GM21526 (cell line): ENCODE measurements around the gene CHST8.
"Not testable (repeated sequence)": the region's sequence is repeated elsewhere in the genome, so short reads cannot be mapped to it uniquely, and the experiment has no call there.

ENCODE experiments used
- ATAC-seq: cut with Tn5 transposase; IDR thresholded peaks from one replicate; pipeline ENCODE4 v1.9.1; 2021; ENCODE audit warnings: moderate library complexity; ENCODE audit not compliant: unreplicated experiment, low FRiP score

Gene CHST8

DNA sequence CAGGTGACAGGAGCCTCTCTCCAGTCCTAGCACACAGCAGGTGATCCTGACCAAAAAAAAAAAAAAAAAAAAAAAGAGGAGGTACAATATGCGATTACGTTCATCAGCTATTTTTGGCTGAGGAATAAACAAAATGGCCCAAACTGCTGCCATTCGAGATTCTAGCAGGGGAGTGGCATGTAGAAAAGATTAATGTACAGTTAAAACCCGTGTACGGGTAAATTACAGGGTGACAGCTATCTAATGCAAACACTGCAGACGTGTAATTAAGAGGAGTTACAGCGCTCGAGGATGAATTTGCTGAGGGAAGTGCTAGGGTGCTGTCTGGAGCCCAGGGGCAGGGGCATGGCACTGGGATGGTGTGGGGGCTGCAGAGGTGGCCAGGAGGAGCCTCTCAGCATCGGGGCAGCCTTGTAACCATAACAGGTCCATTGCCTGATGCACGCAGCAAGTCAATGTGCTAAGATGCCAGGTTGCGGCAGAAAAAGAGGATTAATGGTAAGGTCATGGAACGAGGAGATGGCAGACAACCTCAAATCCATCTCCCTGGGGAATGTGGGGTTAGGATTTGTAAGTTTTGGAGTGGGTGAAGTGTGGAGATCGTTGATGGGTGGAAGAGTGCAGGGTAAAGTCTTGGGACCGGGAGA lies 17.4 kb downstream of the CHST8 start:
- no peak for ATAC-seq

DNA sequence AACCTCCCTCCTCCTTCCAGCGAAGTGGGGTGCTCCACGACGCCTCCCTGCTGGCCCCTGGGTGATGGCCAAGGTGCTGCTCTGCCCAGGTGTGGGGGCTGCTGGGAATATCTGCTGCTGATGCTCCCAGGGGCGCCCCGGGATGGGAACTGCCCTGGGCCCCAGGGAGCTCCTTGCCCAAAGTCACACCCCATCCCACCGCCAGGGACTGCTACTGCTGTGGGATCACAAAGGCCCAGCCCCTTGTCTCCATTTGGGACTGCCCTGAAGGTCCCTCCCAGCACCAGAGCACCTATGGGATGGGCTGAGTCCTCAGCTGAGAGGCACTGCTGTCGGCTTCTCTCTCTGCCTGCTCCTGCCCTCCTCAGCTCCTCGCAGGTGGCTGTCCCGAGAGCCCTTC lies 19.0 kb downstream of the CHST8 start:
- ATAC-seq = no peak

DNA sequence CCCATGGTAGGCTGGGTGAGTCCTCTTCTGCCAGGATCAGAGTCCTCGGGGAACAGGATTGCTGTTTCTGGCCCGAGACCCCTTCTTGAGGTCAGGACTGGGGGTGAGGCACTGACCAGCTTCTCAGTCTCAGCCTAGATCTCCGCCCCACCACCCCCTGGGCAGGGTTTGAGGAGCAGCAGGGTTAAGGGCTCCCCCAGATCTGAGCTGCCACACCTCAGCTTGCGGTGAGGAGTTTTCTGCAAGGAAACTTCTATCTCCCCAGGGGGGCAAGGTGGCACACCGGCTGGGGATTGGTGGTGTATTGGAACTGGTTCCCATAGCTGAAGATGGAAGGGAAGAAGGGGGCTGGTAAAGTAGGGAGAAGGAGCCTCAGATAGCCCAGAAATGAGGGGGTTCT lies 19.5 kb downstream of the CHST8 start:
- no peak for ATAC-seq

DNA sequence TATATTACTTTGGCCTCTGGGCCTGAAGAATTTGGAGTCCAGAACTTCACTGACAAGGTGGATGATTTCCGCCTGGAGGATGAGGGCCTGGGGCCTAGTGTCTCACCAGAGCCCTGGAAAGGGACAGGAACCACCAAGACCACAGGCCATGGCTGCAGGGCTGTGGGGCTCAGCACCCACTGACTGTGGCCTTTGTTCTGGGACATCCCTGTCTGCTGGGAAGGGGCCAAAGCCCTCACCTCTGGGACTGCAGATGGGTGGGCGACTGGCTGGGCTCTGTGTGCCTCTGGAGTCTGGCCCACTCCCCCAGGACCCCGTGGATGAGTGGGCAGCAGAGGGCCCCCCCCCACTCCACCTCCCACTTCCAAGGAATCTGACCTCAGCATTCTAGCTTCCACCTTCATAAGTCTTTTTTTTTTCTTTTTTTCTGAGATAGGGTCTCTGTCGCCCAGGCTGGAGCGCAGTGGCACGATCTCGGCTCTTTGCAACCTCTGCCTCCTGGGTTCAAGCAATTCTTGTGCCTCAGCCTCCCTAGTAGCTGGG lies 20.3 kb downstream of the CHST8 start:
- ATAC-seq = no peak

DNA sequence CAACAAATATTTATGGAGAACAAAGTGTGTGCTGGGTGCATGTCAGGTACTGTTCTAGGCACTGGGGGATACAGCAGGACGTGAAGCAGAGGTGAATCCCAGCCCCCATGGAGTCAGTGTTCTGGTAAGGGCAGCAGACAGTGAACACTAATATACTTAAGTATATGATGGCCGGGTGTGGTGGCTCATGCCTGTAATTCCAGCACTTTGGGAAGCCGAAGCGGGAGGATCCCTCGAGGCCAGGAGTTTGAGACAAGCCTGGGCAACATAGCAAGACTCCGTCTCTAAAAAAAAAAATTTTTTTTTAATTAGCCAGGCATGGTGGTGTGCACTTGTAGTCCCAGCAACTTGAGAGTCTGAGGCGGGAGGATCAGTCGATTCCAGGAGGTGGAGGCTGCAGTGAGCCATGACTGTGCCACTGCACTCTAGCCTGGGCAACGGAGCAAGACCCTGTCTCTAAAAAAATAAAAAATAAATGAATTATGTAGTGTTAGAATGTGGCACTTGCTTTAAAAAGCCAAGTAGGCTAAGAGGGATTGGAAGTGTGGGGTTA lies 22.6 kb downstream of the CHST8 start:
- ATAC-seq = no peak

DNA sequence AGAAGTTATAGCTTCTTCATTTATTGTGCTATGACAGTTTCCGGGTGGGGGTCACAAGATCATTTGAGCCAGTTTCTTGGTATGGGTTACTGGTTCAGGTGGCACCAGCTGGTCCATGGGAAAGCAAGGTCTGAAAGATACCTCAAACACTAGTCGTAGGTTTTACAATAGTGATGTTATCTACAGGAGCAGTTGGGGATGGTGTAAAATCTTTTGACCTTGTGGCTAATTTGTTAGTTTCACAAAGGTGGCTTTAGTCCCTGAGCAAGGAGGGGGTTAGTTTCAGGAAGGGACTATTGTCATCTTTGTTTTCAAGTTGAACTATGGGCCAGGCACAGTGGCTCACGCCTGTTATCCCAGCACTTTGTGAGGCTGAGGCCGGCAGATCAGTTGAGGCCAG lies 24.6 kb downstream of the CHST8 start:
- ATAC-seq = no peak

DNA sequence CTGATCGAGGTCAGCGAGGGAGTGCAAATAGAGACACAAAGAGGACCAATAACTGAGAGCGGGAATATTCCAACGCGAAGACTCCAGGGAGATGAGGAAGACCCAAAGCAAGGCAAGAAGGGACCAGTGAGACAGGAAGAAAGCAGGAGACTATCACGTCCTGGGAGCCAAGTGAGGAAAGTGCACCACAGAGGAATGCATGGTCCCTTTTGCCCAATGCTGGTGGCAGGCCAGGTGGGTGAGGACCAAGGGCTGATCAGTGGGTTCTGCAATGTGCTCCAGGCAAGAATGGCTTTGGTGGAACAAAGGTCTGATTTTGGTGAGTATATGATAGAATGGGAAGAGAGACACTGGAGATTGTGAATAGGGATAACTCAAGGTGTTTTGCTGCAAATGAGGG lies 25.4 kb downstream of the CHST8 start:
- ATAC-seq = no peak

DNA sequence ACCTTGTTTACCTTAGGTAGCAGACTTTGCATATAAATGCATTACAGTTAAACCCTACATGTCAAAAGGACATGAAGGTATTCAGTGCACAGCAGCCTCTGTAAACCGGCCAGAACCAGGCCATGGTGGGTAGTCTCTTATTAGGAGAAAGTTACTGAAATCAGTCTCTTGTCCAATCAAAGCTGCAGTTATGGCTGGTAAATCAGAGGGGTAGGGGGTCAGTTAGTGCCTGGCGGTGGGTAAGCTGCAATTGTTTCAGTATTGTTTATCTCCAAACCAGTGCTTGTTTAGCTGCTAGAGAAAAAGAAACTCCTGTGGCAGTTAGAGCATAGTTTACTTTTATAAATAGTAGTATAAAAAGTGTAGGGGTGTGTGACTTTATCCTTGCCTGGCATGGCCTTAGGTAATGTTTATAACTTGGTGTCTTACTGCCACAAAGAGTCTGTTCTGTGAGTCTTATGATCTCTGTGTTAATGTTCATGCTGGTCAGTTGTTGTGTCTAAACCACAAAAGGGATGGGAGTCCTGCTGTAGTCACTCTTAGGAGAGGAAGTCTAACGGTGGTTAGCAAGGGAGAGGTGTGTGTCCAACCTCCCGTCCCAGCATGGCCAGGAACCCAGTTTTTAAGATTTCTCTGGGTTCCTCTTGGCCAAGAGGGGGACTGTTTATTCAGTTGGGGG lies 28.0 kb downstream of the CHST8 start:
- no peak for ATAC-seq

DNA sequence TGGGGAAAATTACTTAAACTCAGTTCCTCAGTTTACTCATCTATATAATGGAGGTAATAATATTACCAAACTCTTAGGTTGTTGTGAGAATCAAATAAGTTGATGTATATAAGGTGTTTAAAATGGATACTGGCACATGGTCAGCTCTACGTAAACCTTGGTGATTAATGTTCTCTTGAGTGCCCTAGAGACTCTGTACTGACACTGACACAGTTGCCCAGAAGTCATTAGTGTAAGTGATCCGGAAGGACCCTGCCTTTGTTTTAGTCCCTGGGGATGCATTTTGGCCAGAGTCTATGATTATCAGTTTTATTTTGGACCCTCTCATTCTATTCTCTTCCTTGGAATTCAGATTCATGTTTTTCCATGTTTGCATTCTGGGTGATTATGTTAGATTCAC lies 31.9 kb downstream of the CHST8 start:
- ATAC-seq = no peak

DNA sequence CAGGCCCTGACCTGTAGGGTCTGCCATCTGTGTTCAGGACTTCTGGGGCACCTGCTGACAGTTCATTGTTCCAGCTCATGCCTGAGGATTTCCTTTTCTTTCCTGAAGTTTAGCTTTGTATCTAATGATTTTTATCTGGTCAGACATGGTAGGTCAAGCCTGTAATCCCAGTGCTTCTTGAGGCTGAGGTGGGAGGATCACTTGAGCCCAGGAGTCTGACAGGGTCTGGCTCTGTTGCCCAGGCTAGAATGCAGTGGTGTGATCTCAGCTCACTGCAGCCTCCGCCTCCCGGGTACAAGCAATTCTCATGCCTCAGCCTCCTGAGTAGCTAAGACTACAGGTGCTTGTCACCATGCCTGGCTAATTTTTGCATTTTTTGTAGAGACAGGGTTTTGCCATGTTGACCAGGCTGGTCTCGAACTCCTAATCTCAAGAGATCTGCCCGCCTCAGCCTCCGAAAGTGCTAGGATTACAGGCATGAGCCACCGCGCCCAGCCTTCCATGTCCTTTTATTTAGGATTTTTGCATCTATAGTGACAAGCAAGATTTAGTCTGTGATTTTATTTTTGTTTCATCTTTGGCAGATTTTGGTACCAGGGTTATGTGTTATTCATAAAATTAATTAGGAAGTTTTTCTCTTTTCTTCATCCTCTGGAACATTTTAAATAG lies 33.2 kb downstream of the CHST8 start:
- ATAC-seq = no peak

DNA sequence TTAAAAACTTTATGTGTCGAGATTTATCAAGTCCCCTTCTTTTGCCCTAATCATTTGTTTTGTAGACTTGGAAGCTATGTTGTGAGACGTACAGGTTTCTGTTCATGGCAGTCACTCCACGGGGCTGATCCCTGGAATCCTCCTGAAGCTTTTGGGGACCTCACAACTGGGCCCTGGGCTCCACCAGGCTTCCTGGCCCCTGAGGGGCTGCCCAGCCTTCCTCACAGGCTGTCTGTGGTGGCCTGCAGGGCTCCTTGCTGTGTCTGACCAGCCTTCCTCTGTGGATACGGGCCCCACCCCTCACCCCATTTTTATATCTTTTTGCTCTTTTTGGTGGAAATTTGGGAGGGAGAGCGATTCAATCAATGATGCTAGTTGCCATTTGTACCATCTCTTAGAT lies 38.1 kb downstream of the CHST8 start:
- ATAC-seq = no peak

DNA sequence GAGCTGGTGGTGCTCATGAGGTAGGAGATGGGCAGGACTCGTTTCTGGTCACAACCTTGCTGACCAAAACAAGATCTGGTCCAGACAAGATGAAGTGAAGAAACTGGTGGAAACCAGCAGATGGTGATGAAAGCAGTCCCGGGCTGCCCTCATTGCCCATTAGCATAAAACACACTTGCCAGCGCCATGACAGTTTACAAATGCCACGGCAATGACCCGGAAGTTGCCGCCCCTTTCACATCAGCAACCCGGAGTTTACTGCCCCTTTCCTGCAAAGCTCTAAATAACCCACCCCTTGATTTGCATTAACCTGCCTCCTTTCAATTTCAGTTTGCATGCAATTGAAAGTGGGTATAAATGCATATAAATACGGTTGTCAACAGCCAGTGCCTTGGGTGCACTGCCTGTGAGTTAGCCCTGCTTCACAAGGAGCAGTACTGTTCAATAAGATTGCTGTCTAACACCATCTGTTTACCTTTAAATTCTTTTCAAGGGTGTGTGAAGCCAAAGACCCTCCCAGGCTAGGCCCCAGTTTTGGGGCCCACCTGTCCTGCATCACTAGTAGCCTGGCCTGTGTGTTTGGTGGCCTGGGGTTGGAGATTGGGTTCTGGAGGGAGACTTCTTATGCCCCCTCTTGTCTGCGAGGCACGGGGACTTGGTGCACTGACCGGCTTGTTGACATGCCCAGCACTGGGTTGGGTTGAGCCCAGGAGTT lies 38.8 kb downstream of the CHST8 start:
- ATAC-seq = no peak

DNA sequence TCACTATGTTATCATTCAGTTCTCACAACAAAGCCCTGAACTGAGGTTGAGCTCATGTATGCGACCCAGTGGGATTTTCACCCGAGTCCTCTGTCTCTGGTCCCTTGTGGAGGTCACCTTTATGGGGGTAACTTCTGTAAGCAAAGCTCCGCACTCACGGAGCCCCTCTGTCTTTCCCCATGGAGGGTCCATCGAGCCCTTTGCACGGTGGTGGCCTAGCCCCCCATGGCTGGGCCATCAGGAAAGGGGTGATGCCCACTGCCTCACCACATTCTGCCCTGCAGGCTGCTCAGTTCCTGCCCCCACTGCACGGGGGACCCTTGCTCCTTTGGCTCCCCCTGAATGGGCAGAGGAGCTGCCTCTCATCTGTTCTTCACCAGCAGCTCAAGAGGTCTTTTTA lies 39.6 kb downstream of the CHST8 start:
- ATAC-seq = no peak

DNA sequence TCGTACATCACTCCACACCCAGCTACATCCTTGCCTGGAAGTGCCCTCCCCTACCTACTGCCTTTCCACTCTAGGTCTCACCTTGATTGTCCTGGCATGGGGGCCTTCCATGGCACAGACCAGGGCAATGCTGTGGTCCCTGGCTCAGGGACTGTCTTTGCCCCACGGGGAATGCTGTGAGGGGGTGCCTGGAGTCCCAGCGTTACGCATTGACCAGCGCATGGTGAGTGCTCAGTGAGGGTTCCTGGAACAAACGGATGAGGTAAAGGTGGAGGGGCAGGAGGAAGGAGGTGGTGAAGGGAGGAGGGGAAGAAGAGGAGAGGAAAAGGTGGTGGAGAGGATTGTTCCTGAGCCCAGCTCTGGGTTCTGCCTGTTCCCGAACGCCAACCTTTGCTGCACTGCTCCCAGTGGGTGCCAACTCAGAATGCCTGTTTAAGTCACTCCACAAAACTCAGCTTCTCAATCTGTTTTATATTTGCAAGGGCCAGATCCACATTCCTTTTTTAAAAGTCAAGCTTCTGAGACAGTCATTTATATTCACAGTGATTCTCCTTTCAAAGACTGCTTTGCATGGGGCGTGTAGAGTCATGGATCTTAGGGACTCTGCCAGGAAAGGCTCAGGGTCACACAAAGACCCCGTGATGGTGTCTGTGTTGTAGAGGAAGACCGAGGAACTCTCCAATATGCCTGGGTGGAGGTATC lies 40.8 kb downstream of the CHST8 start:
- ATAC-seq = no peak

DNA sequence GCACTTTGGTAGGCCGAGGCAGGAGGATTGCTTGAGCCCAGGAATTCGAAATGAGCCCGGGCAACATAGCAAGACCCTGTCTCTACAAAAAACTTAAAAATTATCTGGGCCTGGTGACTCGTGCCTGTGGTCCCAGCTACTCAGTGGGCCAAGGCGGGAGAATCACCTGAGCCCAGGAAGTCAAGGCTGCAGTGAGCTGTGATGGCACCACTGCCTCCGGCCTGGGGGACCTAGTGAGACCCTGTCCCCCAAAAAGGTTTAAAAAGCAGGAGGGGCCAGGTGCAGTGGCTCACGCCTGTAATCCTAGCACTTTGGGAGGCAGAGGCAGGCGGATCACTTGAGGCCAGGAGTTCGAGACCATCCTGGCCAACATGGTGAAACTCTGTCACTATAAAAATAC lies 41.6 kb downstream of the CHST8 start:
- ATAC-seq = not testable (repeated sequence)

DNA sequence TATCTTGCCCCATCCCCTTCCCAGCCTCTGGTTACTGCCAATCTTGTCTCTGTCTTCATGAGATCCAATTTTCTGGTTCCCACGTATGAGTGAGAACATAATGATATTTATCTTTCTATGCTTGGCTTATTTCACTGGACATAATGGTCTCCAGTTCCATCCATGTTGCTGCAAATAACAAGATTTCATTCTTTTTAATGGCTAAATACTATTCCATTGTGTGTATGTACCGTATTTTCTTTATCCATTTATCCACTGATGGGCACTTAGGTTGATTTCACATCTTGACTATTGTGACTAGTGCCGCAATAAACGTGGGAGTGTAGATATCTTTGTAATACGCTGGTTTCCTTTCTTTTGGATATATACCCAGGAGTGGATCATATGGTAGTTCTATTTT lies 43.0 kb downstream of the CHST8 start:
- ATAC-seq = no peak

DNA sequence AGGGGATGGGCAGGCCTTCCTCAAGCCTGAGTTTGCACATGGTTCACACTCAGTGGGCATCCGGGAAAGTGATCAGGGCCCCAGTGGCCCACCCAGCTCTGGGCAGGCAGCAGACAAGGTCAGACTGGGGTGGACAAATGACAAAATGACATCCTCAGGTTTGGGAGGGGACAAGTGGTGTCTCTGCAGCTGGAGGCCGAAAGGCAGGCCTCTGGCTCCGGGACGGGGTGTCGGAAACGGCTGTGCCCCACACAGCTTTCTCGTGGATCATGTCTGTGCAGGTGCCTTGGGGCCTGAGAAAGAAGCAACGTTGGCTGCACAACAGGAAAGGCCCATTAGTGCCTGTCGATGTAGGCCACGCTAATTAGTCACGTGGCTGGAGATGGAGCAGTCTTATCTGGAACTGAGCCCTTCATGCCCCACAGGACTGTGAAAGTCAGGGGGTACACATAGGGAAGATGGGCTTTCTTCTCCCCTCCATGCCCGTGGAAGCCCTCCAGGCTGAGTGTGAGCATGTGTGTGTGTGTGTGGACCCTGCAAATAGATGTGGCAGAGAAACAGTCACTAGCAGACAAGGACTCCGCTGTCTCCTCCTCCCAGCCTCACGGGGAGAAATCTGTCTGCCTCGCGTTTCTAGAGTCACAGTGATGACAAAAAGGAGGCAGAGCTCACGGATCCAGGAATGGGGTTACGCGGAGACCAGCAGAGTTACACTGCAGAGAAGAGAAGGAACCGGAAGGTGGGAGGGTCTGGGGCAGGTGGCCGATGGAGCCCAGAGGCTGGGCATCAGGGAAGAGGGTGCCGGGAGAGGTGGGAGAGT lies 44.2 kb downstream of the CHST8 start:
- no peak for ATAC-seq

DNA sequence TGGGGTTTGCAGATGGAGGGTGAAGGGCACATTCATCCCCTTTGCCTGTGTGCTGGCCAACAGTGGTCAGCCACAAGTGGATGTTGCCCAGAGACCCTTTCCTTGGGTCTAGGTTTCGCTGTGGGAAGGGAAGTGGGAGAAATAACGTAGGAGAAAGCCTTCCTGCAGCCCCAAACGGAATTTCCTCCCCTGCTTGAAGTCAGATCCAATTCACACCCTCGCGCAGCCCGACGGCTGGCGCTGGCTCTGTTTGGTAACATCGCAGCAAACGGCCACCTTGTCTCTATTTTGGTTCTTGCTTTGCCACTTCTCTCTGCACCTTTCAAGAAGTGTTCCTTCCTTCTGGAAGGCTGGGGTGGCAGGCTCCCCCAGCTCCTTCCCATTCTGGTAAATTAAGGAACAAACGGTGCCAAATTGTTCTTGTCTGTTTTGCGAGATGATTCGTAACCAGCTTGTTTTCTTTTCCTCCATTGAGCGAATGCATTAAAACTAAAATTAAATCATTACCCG lies 45.4 kb downstream of the CHST8 start:
- ATAC-seq = no peak

DNA sequence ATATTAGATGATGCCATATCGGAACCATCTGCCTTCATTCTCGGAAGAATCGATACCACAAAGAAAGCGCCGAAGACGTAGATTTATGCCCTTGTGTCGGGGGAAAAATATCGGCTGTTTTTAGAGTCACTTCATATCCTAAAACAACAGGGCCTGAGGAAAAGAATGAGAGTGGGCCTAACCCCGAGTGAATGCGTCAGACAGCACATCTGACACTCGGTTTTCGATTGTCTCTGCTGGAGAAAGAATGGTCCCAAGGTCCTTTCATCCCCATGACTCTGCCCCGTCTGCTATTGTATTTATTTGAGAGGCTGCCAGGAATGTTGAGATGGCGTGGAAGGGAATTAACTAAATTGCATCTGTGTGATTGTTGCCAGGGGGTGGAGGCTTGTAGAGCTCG lies 46.1 kb downstream of the CHST8 start:
- ATAC-seq = no peak
